CD4-positive, alpha-beta memory T cell (primary cell): Measurements from ENCODE around the gene RETREG1. TPM values are rescaled to one million over a fixed set of nuclear protein-coding genes. Genes with fewer than 3 reads are reported as not detected.

Experiments
- CTCF ChIA-PET: fragments of 350-600 bp; sonication (Branson Sonifier 250); formaldehyde crosslinking; loops from one replicate; lab custom pipeline; 2021; ENCODE audit warnings: inconsistent platforms; ENCODE audit not compliant: partially characterized antibody; lab: Charles Lee
- POLR2A ChIA-PET: fragments of 350-600 bp; sonication (Branson Sonifier 250); formaldehyde crosslinking; loops from one replicate; lab custom pipeline; 2021; ENCODE audit not compliant: partially characterized antibody; lab: Charles Lee
- DNase-seq, 5 donors: peaks; one replicate each; pipeline versions ENCODE4 v3.0.0 to v3.0.0-alpha.2; 2020 to 2022; ENCODE audit warnings: mixed read lengths in 1 of 5
- H3K27ac ChIP-seq: one replicate; pipeline ENCODE4 v1.7.0; 2013; ENCODE audit warnings: low read depth, low read length
- H3K27me3 ChIP-seq: 2 replicates; pipeline ENCODE4 v1.7.0; 2013; ENCODE audit warnings: mild to moderate bottlenecking, low read length, moderate library complexity; ENCODE audit not compliant: insufficient read depth
- H3K36me3 ChIP-seq: 2 replicates; pipeline ENCODE4 v1.7.0; 2013; ENCODE audit warnings: mild to moderate bottlenecking, low read length, moderate library complexity; ENCODE audit not compliant: insufficient read depth
- H3K4me1 ChIP-seq: 2 replicates; pipeline ENCODE4 v1.7.0; 2013; ENCODE audit warnings: mild to moderate bottlenecking, low read length, moderate library complexity; ENCODE audit not compliant: insufficient read depth
- H3K4me3 ChIP-seq, 2 donors: one replicate each; pipeline ENCODE4 v1.7.0; 2013; ENCODE audit warnings: low read length in 2 of 2, mild to moderate bottlenecking in 1 of 2
- H3K9me3 ChIP-seq, 2 donors: one replicate each; pipeline ENCODE4 v1.7.0; 2013; ENCODE audit warnings: low read length in 2 of 2, control low read depth in 1 of 2; ENCODE audit not compliant: control insufficient read depth in 1 of 2
- H3K27ac Mint-ChIP-seq, 7 donors: one replicate each; pipeline ENCODE4 v1.8.0; 2020 to 2021; ENCODE audit warnings: mixed read lengths in 7 of 7, mild to moderate bottlenecking in 6 of 7, inconsistent platforms in 3 of 7, moderate library complexity in 3 of 7
- H3K27me3 Mint-ChIP-seq, 2 donors: one replicate each; pipeline ENCODE4 v1.8.0; 2020 to 2021; ENCODE audit warnings: mixed read lengths in 2 of 2
- H3K36me3 Mint-ChIP-seq, 2 donors: one replicate each; pipeline ENCODE4 v1.8.0; 2020 to 2021; ENCODE audit warnings: mixed read lengths in 2 of 2, inconsistent platforms in 1 of 2, mild to moderate bottlenecking in 1 of 2
- H3K4me1 Mint-ChIP-seq, 4 donors: one replicate each; pipeline ENCODE4 v1.8.0; 2020 to 2021; ENCODE audit warnings: mixed read lengths in 4 of 4, mild to moderate bottlenecking in 1 of 4
- H3K4me3 Mint-ChIP-seq, 8 donors: one replicate each; pipeline ENCODE4 v1.8.0; 2020 to 2021; ENCODE audit warnings: mixed read lengths in 8 of 8, mild to moderate bottlenecking in 7 of 8, moderate library complexity in 6 of 8, inconsistent platforms in 3 of 8
- H3K9me3 Mint-ChIP-seq, 8 donors: one replicate each; pipeline ENCODE4 v1.8.0; 2020 to 2021; ENCODE audit warnings: mixed read lengths in 8 of 8, mild to moderate bottlenecking in 5 of 8, inconsistent platforms in 3 of 8, moderate library complexity in 1 of 8
- intact Hi-C: fragments of 100-400 bp; cut with micrococcal nuclease; formaldehyde crosslinking; loops from one replicate; pipeline ENCODE4 v1.15.1; 2023
- polyA plus RNA-seq, 2 donors: library from polyadenylated mRNA; unstranded; fragments of 300-500 nt; fragmentation: Illumina TruSeq; gene quantifications; one replicate each; pipeline ENCODE4 v1.2.3, GENCODE V29; 2021
- total RNA-seq, 2 experiments: library from RNA; stranded (reverse); gene quantifications; one replicate each; pipeline ENCODE4 v1.2.3, GENCODE V29; 2021

RETREG1 gene
- total and polyA plus RNA-seq, 4 experiments from 2014 or later, result 26.6 to 79.5 (median 49.3) TPM

DNA sequence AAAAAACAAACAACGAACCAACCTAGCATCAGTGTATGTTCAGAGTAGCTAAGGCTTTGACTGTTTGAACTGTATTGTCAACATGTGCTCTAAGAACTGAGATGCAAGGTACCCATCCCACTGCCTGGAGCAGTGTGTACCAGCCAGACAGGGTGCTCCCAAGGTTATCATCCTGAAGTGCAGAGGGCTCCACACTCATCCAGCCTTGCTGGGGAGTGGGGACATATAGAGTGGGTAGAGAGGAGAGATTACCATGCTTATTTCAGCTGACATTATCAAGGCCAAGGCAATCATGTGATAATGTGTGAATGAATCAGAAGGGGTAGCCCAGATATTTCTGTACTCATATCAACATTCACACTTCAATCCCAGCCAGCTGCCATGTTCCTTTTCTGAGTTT, 82.5 kb downstream of the RETREG1 start:
- Histone ChIP-seq H3K27ac (no peak overlapping the region), H3K9me3 (no peaks in the 10 kb centered on the region), H3K36me3 (no peaks in the 10 kb centered on the region), H3K4me1 (no peaks in the 10 kb centered on the region), H3K27me3 (no peaks in the 10 kb centered on the region), H3K4me3 (no peak overlapping the region)
- Mint-ChIP-seq H3K4me1 (peaks cover 8 to 84% (median 11%) of the 10 kb centered on the region in 4 donors), H3K9me3 (no peaks in the 10 kb centered on the region), H3K27ac (no peak overlapping the region), H3K4me3 (peak overlapping the region in 1 of 8 donors; percentile 34), H3K36me3 (peaks cover 3 to 33% of the 10 kb centered on the region in 2 donors), H3K27me3 (no peaks in the 10 kb centered on the region)
- intact Hi-C loops, result no loop called here
- POLR2A ChIA-PET, result no interaction called here
- CTCF ChIA-PET, result interaction anchor here (0.8 kb wide), 2 partner anchors 11 to 15 kb away, joined by 3 read pairs; no protein-coding TSS in a partner anchor
- DNase-seq, result no peak

DNA sequence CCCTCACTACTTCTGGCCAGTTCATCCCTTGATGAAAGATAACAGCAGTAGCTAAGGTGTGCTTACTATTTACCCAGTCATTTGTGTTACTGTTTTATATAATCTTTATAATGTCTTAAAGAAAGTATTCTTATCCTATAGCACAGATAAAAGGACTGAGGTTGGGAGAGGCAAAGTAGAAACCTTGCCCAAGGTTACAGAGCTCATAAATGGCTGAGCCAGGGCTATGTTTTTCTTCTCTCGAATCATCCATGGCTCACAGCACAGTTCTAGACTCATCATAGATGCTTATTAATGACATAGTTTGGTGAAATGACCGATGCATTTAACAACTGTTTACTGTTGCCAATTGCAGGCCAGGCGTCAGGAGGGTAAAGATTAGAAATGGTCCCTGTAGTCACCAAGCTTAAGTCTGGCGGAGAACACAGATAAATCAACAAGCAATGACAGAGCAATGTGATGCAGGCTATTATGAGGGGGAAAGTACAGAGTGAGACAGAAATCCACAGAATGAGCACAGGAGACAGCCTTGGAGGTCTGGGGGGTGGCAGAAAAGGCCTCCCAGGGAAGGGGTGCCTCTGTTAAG, 85.6 kb downstream of the RETREG1 start:
- no peaks in the 10 kb centered on the region for H3K9me3 ChIP-seq
- no peak for DNase-seq
- ChIA-PET CTCF (no interaction called here), POLR2A (no interaction called here)
- no peaks in the 10 kb centered on the region for H3K36me3 ChIP-seq
- Mint-ChIP-seq H3K9me3 (no peaks in the 10 kb centered on the region), H3K27me3 (no peaks in the 10 kb centered on the region), H3K27ac (peak overlapping the region in 1 of 7 donors; percentile 70), H3K4me3 (peak overlapping the region in 1 of 8 donors; percentile 22), H3K36me3 (peaks cover 3 to 18% of the 10 kb centered on the region in 2 donors), H3K4me1 (peaks cover 6 to 63% (median 9%) of the 10 kb centered on the region in 4 donors)
- no peak overlapping the region for H3K27ac ChIP-seq
- intact Hi-C loops, result no loop called here
- no peak overlapping the region for H3K4me3 ChIP-seq
- H3K27me3 ChIP-seq, result no peaks in the 10 kb centered on the region
- H3K4me1 ChIP-seq, result no peaks in the 10 kb centered on the region

- Mint-ChIP-seq H3K4me3 (no peak overlapping the region), H3K36me3 (peaks cover 5 to 18% of the 10 kb centered on the region in 2 donors), H3K27ac (peak overlapping the region in 1 of 7 donors; percentile 47), H3K27me3 (no peaks in the 10 kb centered on the region), H3K4me1 (peaks cover 7 to 66% (median 9%) of the 10 kb centered on the region in 4 donors), H3K9me3 (no peaks in the 10 kb centered on the region)
- intact Hi-C loops, result no loop called here
- Histone ChIP-seq H3K36me3 (no peaks in the 10 kb centered on the region), H3K9me3 (no peaks in the 10 kb centered on the region), H3K4me1 (peaks cover under 1% of the 10 kb centered on the region), H3K27ac (no peak overlapping the region), H3K4me3 (no peak overlapping the region), H3K27me3 (no peaks in the 10 kb centered on the region)
- DNase-seq, result no peak
- ChIA-PET POLR2A (no interaction called here), CTCF (interaction anchor here (1.0 kb wide), 1 partner anchor 18 kb away, joined by 3 read pairs; no protein-coding TSS in a partner anchor)
These were observed 87.5 kb downstream of the RETREG1 start for GRCh38 chr5:16529306-16529705.

GRCh38 chr5:16528382-16529110, 88.3 kb downstream of the RETREG1 start:
- Mint-ChIP-seq H3K27ac (peak overlapping the region in 2 of 7 donors; percentile 6 to 62), H3K4me1 (peaks cover 11 to 66% (median 13%) of the 10 kb centered on the region in 4 donors), H3K27me3 (no peaks in the 10 kb centered on the region), H3K36me3 (peaks cover 11 to 20% of the 10 kb centered on the region in 2 donors), H3K9me3 (no peaks in the 10 kb centered on the region), H3K4me3 (no peak overlapping the region)
- Histone ChIP-seq H3K27ac (no peak overlapping the region), H3K4me1 (peaks cover 3% of the 10 kb centered on the region), H3K27me3 (no peaks in the 10 kb centered on the region), H3K36me3 (no peaks in the 10 kb centered on the region), H3K9me3 (no peaks in the 10 kb centered on the region), H3K4me3 (no peak overlapping the region)
- POLR2A ChIA-PET, result no interaction called here
- intact Hi-C loops, result no loop called here
- no peak for DNase-seq
- CTCF ChIA-PET, result interaction anchor here (1.0 kb wide), 1 partner anchor 19 kb away, joined by 3 read pairs; no protein-coding TSS in a partner anchor

GRCh38 chr5:16525651-16526050, 91.1 kb downstream of the RETREG1 start:
- H3K4me1 ChIP-seq, result peaks cover 3% of the 10 kb centered on the region
- H3K4me1 Mint-ChIP-seq, result peaks cover 16 to 73% (median 19%) of the 10 kb centered on the region in 4 donors
- POLR2A ChIA-PET, result no interaction called here
- DNase-seq, result no peak
- CTCF ChIA-PET, result no interaction called here
- no peak overlapping the region for H3K4me3 ChIP-seq
- H3K9me3 ChIP-seq, result no peaks in the 10 kb centered on the region
- H3K36me3 ChIP-seq, result no peaks in the 10 kb centered on the region
- no peaks in the 10 kb centered on the region for H3K27me3 Mint-ChIP-seq
- H3K9me3 Mint-ChIP-seq, result no peaks in the 10 kb centered on the region
- peaks cover 11 to 27% of the 10 kb centered on the region in 2 donors for H3K36me3 Mint-ChIP-seq
- H3K27ac ChIP-seq, result no peak overlapping the region
- intact Hi-C loops, result no loop called here
- no peaks in the 10 kb centered on the region for H3K27me3 ChIP-seq
- H3K4me3 Mint-ChIP-seq, result peak overlapping the region in 1 of 8 donors; percentile 0
- H3K27ac Mint-ChIP-seq, result no peak overlapping the region

DNA sequence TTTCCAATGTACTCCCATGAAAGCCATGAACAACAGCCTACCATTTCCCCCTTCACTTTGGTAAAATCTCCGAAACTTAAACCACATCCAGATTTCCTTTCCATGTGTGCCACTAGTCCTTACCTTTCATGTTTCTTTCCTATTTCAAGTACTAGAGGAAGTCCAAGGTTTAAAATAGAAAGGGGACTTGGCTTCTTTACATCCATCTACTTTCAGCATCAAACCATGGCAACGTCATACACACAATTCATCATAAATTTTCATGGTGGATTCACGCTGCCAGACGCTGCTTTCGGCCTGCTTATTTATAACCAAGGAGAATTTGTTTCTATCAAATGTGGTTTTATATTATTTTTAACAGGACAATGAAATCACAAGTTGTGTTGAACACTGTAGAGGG, 92.5 kb downstream of the RETREG1 start:
- Mint-ChIP-seq H3K36me3 (peaks cover 11 to 27% of the 10 kb centered on the region in 2 donors), H3K27me3 (no peaks in the 10 kb centered on the region), H3K9me3 (peaks cover 0 to 2% (median 0%) of the 10 kb centered on the region in 8 donors), H3K4me1 (peaks cover 14 to 69% (median 18%) of the 10 kb centered on the region in 4 donors), H3K4me3 (no peak overlapping the region), H3K27ac (no peak overlapping the region)
- intact Hi-C loops, result no loop called here
- H3K36me3 ChIP-seq, result no peaks in the 10 kb centered on the region
- no peaks in the 10 kb centered on the region for H3K27me3 ChIP-seq
- H3K9me3 ChIP-seq, result no peaks in the 10 kb centered on the region
- H3K27ac ChIP-seq, result no peak overlapping the region
- DNase-seq, result no peak
- ChIA-PET CTCF (no interaction called here), POLR2A (no interaction called here)
- H3K4me3 ChIP-seq, result no peak overlapping the region
- H3K4me1 ChIP-seq, result peaks cover 3% of the 10 kb centered on the region
